Left lung (tissue), 10 donors: ENCODE data around the gene VEZT. TPM values are rescaled to one million over a fixed set of nuclear protein-coding genes. Genes with fewer than 3 reads are reported as not detected.
A peak's percentile ranks its signal among the peaks of the same experiment; 100 is the strongest.
"Not testable (repeated sequence)": the region's sequence is repeated elsewhere in the genome, so short reads cannot be mapped to it uniquely, and the experiment has no call there.

Source experiments
- ATAC-seq: fragments of 200-7000 bp; cut with Tn5 transposase; one replicate; pipeline ENCODE4 v1.9.1; 2020; ENCODE audit warnings: moderate library complexity
- DNase-seq, 4 donors: peaks; one replicate each; pipeline ENCODE4 v3.0.0-alpha.2; 2013 to 2020
- H3K27ac ChIP-seq, 2 donors: fragments of 200-600 bp; sonication (generic) in 1 of 2; one replicate each; pipeline versions ENCODE4 v1.5.0 to v1.8.0; 2020 to 2021
- H3K27me3 ChIP-seq, 2 donors: fragments of 200-600 bp; sonication (generic) in 1 of 2; one replicate each; pipeline versions ENCODE4 v1.5.0 to v1.8.0; 2020 to 2021
- H3K36me3 ChIP-seq, 2 donors: fragments of 200-600 bp; sonication (generic) in 1 of 2; one replicate each; pipeline versions ENCODE4 v1.5.0 to v1.8.0; 2020 to 2021
- H3K4me1 ChIP-seq, 2 donors: fragments of 200-600 bp; one replicate each; pipeline ENCODE4 v1.8.0; 2021
- H3K4me3 ChIP-seq, 2 donors: fragments of 200-600 bp; sonication (generic) in 1 of 2; one replicate each; pipeline versions ENCODE4 v1.5.0 to v1.8.0; 2020 to 2021; ENCODE audit warnings: mild to moderate bottlenecking in 1 of 2
- H3K9me3 ChIP-seq, 2 donors: fragments of 200-600 bp; sonication (generic) in 1 of 2; one replicate each; pipeline versions ENCODE4 v1.5.0 to v1.8.0; 2020 to 2021
- CTCF ChIP-seq, 2 donors: fragments of 200-600 bp; sonication (generic) in 1 of 2; IDR thresholded peaks; one replicate each; pipeline versions ENCODE4 v1.5.0 to v1.8.0; 2021; ENCODE audit warnings: antibody characterized with exemption in 2 of 2
- intact Hi-C, 2 donors: fragments of 100-400 bp; cut with DNase I; formaldehyde crosslinking; loops; one replicate each; pipeline versions ENCODE4 v1.11.2 to v1.14.2; 2022
- polyA plus RNA-seq, 6 donors: library from polyadenylated mRNA; unstranded; fragments of 120-200 nt; gene quantifications; one replicate each; pipeline ENCODE4 v1.2.1, GENCODE V29; 2013; ENCODE audit not compliant: insufficient read length in 6 of 6
- total RNA-seq, 2 donors: library from RNA; stranded (reverse); fragmentation: NEBNext Ultra II Directional; extraction: Animal tissue kit (Norgen Biotek cat#: 25700); gene quantifications; one replicate each; pipeline ENCODE4 v1.2.1, GENCODE V29; 2021
- donor health status: DM: no; HTN: yes; CAD: no.
- donor health status: DM: no; HTN: no; CAD: no.

Gene VEZT
- total and polyA plus RNA-seq, 8 donors: 69.4 to 108 (median 87.1) TPM

GRCh38 chr12:95304673-95305198, 87.1 kb downstream of the VEZT start:
- H3K36me3 ChIP-seq: peaks cover 0 to 26% of the 10 kb centered on the region in 2 donors
- intact Hi-C loops: no loop called here
- ATAC-seq: peak; percentile 52
- no peak for DNase-seq
- no peaks in the 10 kb centered on the region for H3K27me3 ChIP-seq
- peaks cover 0 to 5% of the 10 kb centered on the region in 2 donors for H3K4me1 ChIP-seq
- H3K4me3 ChIP-seq: no peak overlapping the region
- TF ChIP-seq CTCF (IDR thresholded peaks at IDR 0.05): no peak
- no peak overlapping the region for H3K27ac ChIP-seq
- H3K9me3 ChIP-seq: no peaks in the 10 kb centered on the region

GRCh38 chr12:95312656-95313055, 95.0 kb downstream of the VEZT start:
- DNase-seq: no peak
- no peak for ATAC-seq
- Histone ChIP-seq H3K4me1 (peaks cover 0 to 4% of the 10 kb centered on the region in 2 donors), H3K27me3 (no peaks in the 10 kb centered on the region), H3K4me3 (no peak overlapping the region), H3K27ac (no peak overlapping the region), H3K36me3 (peaks cover 0 to 12% of the 10 kb centered on the region in 2 donors), H3K9me3 (no peaks in the 10 kb centered on the region)
- TF ChIP-seq CTCF (IDR thresholded peaks at IDR 0.05): no peak
- intact Hi-C loops: no loop called here

- H3K9me3 ChIP-seq, H3K36me3 ChIP-seq, H3K4me3 ChIP-seq, H3K27me3 ChIP-seq, H3K4me1 ChIP-seq, ATAC-seq, DNase-seq, H3K27ac ChIP-seq, intact Hi-C loops: not testable (repeated sequence)
Observed at GRCh38 chr12:95314756-95315155, 97.1 kb downstream of the VEZT start.

GRCh38 chr12:95316798-95317197, 99.2 kb downstream of the VEZT start:
- no peaks in the 10 kb centered on the region for H3K27me3 ChIP-seq
- peak overlapping the region in 1 of 2 donors; percentile 79 for H3K27ac ChIP-seq
- H3K9me3 ChIP-seq: no peaks in the 10 kb centered on the region
- no peak overlapping the region for H3K4me3 ChIP-seq
- intact Hi-C loops: no loop called here
- TF ChIP-seq CTCF (IDR thresholded peaks at IDR 0.05): no peak
- H3K4me1 ChIP-seq: peaks cover 0 to 14% of the 10 kb centered on the region in 2 donors
- no peak for ATAC-seq
- H3K36me3 ChIP-seq: no peaks in the 10 kb centered on the region
- no peak for DNase-seq

- Histone ChIP-seq H3K27ac (peak overlapping the region; percentile 51 to 79), H3K27me3 (no peaks in the 10 kb centered on the region)
- peak in 1 of 4 donors; percentile 26 for DNase-seq
Observed at GRCh38 chr12:95318071-95318545, 100.5 kb downstream of the VEZT start.

More at GRCh38 chr12:95318071-95318545, 100.5 kb downstream of the VEZT start:
- no peaks in the 10 kb centered on the region for H3K9me3 ChIP-seq
- peaks cover 0 to 14% of the 10 kb centered on the region in 2 donors for H3K4me1 ChIP-seq
- no peak for TF ChIP-seq CTCF (IDR thresholded peaks at IDR 0.05)
- peak; percentile 76 for ATAC-seq
- no peak overlapping the region for H3K4me3 ChIP-seq
- H3K36me3 ChIP-seq: no peaks in the 10 kb centered on the region
- intact Hi-C loops: no loop called here
